NCI-H524 treated with DMSO at 0.1 percent for 48 hours (cell line): ENCODE results near the gene KRT84.
"Not testable (repeated sequence)": the region's sequence is repeated elsewhere in the genome, so short reads cannot be mapped to it uniquely, and the experiment has no call there.

ENCODE experiments used
- DNase-seq: peaks from one replicate; lab custom pipeline; 2025; lab: John Stamatoyannopoulos, UW

Gene KRT84

DNA sequence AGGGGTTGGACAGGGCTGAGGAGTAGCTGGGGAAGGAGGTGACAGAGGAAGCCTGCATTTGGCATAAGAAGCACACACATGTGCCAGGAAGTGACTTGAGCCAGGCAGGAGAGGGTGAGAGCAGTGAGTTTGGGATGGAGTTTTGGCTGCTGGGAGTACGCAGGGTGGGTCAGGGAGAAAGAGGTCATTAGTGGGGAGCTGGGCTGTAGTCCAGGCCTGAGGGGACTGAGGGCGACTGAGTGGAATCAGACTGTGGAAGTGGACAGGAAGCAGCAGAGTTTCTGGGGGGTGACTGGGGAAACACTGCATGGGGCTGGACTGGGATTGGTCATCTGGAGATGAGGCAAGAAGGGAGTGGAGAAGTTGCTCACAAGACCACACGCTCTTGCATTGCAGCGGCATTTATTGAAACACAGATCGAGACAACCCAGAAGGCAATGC, 25.8 kb downstream of the KRT84 start:
- DNase-seq, result no peak

DNA sequence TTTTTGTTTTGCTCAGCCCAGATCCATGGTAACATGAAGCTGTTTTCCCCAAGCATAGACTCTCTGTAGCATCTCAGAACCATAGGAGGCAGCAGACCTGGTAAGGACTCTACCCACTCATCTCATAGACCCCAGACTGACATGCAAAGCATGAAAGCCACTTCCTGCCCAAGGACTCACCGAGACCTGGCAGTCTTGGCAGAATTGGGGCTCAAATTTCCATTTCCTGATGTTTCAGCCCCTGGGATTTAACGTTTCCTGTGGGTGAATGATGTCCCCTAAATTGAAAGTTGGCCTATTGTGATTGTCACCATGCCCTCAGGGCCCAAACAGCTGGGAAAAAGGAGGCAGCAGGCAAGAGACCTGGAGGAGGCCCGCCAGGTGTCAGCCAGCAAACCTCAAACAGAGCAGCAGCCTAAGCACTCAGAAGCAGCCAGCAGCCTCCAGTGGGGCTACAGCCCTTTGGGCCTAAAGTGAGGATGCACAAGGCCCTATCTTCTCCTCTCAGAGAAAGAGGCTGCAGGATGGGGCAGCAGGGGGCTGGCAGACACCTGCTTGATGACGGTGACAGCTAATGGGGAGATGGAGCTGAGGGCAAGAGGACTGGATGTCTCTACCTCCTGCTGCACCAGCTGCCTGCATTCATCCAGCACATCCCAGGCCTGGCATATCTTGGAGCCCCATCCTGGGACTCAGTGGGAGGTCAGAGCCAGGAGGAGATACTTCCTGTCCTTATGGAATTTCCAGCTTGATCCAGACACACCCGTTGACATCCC, 26.7 kb downstream of the KRT84 start:
- no peak for DNase-seq

DNA sequence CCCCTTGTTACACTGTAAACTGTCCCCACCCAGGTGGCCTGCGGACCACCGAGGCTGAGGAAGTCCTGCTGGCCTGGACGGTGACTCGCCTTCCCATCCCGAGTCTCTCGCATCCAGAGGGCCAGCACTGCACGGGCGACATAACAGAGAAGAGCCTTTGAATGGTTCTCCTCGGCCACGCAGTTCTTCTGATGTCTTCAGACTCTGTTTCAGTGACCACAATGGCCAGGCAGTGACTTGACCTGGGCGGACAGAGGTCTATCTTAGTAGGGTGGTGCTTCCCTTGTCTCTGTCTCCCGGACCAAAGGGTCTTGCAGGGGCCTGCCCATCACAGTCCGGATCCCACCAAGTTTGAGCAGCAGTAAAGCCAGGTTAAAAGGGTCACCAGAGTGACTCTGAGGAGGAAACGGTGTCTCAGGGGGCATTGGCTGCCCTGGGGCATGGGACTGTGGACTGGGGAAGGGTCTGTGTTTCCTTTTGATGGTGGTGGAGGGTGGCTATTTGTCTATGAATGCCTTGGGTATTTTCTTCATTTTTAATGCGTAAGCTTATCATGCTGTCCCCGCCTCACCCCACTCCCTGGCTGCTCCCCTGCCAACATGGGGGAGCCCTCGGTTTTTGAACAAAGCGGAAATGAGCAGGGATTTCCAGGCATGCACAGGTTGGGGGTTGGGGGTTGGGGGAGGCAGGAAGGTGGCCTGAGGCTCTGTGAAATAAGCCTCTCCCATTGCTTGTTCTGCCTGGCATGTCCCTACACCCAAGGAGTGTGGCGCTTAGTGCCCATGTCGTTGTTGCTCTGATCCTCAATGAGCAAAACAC, 28.5 kb downstream of the KRT84 start:
- DNase-seq, result no peak

DNA sequence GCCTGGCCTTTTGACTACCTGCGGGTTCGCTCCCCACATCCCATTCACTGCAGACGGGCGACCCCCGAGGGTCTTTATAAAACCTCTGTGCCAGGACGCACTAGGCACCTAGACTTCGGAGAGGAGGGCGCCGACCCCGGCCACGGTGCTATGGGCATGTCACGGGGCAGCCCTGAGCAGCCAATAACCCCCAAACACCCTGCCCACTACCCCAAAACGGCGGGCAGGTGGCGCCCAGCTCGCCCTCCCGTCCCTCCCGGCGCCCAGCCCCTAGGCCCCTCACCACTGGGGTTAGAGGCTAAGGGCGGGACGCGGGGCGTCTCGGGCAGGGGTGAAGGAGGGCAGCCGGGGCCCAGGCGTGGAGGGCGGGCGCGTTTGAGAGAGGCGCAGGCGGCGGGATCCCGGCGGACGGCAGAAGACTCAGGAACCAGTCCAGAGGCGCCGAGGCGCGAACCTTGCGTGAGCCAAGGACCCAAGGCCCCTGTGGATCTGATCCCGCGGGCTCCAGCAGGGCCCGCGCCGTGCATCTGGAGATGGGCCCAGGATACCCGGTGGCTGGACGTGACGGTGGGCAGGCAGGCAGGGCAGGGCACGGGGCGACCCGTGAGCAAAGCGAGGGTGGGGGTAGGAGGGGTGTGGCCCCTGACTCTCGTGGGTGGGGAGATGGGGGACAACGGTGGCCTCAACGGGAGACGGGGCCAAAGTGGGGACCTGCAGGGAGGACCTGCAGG, 29.3 kb downstream of the KRT84 start:
- DNase-seq, result no peak

DNA sequence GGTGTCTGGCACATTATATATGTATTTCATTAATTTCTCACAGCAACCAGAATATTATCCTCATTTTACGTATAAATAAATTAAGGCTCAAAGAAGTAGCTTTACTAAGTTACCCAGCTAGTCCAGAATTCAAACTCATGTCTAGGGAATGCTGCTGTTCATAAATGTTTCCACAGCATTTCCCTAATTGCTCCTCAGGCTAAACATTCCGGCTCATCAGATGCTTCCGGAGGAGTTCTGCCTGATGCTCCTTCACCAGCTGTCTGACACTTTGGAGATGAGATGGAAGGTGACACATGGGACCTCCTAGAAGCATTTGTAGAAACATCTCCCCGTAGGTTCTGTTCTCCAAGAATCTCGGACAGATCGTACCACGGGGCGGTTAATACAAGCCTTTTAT, 30.3 kb downstream of the KRT84 start:
- DNase-seq, result no peak

DNA sequence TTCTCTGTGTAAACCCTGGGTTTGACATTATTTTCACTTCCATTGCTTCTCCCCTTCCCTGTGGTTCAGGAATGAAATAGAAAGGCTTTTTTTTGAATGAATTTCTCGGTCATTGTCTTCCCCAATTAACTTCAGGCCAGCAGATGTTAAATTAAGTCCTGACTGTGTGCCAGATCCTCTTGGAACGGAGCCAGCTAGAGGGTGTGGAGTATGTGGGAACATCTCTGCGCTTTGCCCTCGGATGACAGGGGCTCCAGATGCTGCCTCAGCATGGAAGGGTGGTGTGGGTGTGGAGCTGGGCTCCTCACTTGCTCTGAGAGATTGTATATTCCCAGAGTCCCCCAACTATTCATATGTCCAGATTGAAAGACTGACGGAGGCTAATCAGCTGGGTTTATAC, 31.3 kb downstream of the KRT84 start:
- no peak for DNase-seq

DNA sequence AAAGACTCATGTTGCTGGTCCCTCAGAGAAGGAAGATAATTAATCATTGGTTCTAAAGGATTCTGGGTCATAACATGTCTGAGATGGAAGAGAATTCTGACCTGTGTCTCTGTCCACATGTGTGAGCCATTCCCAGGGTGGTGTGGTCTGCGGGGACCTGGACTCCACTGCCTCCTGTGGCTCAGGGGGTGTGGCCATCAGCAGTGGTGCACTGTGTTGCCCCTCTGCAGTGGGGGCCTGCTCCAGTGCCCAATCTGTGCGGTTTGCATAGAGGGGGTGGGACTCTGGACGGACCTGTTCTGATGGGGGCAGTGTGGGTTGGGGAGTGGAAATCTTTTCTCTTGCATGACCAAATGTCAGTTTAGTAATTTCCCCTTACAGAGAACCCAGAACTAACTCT, 31.7 kb downstream of the KRT84 start:
- DNase-seq, result no peak

DNA sequence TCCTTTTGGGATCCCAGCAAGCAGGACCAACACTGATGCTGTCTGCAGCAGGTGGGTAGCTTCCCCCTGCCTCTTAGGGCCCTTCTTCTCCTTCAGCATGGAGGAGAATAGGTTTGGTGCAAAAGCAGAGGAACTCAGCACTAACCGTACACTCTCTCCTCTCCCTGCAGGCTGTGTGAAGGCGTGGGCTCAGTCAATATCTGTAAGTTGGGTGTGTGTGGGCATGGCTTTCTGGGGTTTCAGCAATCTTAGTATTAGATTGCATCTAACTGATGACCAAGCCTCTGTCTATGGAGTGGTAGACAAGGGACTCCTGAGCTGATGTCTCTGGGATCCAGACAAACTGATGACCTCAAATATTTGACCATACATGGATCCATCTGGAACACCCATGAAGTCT, 32.5 kb downstream of the KRT84 start:
- no peak for DNase-seq

DNA sequence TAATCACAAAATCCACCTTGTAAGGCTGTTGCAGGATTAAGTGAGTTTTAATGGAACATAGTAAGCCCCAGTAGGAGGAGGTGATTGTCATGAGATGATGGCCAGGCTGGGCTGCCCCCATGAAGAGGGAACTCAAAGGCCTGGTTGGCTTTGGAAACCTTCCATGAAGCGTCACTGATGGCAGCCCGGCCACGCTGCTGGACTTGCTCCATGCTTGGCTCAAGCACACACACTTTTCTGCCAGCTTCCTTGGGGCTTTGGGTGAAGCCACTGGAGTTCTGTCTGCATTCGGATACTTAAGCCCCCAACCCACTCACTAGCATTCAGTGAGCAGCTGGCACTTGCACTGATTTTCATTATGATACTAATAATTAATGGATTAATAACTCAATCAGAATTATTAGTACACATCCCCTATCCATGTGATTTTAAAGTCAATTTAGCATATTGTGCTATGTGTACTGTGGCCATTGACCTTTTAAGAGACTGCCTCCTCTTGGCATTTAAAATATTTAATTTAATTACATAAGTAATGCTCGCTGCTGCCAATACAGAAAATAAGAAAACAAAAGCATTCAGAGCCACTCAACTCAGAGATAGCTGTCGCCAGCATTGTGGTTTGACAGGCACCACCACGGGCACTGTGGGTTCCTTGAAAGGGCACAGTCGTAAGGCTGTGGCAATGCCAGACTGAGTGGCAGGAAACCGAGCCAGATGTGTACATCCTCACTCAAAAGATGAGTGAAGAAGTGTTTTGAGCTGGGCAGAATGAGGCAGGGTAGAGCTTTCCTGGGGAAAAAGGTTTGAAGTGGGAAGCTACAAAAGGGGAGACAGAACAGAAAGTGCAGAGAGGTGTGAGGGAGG, 34.0 kb downstream of the KRT84 start:
- no peak for DNase-seq

DNA sequence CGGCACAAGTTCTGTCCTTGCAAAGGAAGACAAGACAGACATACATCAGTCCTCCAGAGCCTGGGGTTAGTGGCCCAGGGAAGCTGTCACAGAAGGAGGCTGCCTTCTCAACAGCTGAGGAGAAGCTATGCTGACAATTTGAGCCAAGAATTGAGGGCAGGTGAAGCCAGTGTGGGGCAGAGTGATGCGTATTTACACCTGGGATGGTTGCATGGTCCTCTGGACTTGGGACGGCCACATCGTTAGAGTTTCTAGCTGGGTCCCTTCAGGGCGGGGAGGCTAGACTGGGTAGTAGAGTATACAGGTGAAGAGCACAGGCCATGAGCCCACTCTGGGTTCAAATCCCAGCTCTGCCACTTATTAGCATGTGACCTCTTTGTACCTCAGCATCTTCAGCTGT, 34.7 kb downstream of the KRT84 start:
- no peak for DNase-seq

DNA sequence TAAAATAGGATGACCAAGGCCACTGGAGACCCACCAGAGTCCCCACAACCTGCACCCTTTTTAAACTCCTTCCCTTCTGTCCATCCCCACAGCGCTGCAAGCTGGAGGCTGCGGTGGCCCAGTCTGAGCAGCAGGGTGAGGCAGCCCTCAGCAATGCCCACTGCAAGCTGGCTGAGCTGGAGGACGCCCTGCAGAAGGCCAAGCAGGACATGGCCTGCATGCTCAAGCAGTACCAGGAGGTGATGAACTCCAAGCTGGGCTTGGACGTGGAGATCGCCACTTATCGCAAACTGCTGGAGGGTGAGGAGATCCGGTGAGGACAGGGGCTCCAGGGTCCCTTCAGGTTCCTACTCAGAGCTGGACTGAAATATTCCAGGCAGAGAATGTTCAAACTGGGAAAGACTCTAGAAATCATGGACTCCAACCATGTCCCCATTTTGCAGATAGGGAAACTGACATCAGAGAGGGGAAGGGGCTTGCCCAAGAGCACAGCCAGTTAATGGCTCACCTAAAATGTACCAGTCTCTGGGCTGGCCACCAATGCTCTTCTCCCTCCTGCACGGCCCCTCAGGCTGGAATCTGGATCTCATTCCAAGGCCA, 35.3 kb downstream of the KRT84 start:
- DNase-seq, result no peak

DNA sequence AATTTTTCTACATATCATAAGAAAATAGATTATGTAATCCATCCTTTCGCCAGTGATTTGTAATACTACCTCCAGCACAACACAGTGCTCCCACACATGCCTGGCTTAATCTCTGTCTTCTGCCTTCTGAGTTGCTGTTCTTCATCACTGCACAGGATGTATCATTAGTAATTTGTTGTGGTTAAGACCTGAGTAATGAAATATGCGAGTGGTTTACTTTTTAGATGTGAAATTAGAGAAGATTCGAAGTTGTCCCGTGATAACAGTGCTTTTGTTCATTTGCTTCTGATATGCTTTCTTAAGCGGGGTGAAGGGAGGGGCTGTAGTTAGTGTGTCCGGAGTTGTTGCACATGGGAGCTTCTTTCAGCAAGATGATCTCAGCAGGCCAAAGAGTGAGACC, 36.3 kb downstream of the KRT84 start:
- DNase-seq, result no peak

DNA sequence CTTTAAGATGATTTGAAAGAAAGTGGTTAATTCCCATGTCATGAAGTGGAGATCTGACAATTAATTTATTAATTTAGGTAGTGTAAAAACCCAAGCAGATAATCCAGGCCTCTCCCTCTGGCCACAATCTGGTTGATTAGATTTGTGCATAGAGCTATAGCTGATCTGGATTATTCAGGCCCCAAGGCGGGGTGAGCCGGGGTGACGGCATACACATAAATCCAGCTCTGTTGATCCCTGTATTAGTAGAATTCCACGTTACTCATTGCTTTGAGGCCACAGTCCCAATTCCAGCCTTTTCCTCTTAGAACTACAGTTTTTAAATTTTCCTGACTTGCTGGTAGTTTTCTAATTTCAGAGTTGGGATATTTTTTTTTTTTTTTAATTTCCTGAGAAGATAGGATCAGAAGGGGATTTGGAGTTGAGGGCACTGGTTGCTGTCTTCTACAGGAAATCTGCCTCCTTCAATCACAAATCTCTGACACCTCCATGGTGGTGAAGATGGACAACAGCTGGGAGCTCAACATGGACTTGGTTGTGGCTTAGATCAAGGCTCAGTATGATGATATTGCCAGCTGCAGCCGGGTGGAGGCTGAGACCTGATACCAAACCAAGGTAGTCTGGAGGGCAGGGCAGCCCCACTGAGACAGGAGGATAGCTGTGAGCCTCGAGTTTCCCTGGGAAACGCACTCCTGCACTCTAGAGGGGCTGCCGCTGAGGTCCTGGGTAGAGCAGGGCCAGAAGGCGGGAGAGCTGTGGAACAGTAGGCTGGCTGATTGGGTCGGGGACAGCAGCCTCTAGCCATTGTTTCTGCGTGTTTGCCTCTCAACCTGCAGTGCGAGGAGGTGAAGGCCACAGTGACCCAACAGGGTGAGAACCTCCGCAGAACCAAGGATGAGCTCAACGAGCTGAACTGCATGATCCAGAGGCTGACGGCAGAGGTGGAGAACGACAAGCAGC, 37.6 kb downstream of the KRT84 start:
- DNase-seq, result no peak

DNA sequence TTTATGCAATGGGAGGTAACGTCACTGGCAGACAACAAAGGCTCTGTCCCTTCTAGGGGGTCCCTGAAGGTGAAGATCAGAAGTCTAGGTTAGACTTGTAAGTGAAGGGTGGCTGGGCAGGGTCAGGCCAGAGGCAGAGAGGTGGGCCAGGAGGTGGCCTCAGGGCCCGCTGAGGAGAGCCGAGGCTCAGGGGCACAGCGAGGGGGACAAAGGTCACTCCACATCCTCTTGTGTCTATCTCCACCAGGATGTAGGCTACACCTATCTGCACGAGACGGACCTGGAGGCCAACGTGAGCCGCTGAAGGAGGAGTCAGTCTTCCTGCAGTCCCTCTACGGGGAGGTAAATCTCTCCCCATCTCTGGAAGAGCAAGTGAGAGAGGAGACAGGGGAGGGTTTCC, 38.4 kb downstream of the KRT84 start:
- DNase-seq, result no peak

DNA sequence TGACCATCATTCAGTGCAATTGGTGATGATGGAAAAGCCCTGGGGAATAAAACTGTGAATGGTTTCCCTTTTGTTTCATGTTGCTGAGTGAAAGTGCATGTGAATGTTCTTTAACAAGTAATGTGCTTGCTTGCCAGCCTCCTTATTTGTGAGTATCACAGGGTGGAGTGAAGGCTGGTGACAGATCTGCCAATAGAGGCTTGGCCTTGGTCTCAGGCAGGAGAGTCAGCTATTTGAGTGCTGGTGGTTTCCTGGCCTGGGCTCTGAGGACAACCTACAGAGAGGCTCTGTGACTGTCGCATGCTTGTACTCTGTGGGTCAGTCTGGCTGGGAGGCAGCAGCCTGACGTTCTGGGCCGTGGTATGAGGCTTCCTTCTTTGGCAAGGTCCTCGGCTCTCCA, 38.9 kb downstream of the KRT84 start:
- no peak for DNase-seq

DNA sequence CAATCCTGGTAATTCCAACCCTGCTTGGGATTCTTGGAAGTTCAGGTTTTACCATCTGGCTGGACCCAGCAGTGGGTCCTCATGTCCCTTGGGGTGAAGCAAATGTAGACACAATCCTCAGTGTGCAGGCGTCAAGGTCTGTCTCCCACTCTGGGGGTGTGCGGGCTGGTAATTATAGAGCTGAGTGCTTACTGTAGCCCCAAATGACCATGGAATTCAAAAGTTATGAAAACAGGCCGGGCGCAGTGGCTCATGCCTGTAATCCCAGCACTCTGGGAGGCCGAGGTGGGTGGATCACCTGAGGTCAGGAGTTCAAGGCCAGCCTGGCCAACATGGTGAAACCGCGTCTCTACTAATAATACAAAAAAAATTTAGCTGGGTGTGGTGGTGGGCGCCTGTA, 40.4 kb downstream of the KRT84 start:
- DNase-seq, result not testable (repeated sequence)

DNA sequence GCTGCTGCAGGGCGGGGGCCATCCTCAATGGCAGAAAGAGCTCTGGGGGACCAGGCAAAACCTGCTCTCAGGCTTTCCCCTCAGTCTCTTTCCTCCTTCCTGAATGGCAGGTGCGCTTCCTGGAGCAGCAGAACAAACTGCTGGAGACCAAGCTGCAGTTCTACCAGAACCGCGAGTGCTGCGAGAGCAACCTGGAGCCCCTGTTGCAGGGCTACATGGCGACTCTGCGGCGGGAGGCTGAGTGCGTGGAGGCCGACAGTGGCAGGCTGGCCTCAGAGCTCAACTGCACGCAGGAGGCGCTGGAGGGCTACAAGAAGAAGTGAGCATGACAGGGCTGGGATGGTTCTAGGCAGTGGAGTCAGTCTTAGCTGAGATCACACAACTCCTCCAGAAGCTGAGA, 41.3 kb downstream of the KRT84 start:
- no peak for DNase-seq

DNA sequence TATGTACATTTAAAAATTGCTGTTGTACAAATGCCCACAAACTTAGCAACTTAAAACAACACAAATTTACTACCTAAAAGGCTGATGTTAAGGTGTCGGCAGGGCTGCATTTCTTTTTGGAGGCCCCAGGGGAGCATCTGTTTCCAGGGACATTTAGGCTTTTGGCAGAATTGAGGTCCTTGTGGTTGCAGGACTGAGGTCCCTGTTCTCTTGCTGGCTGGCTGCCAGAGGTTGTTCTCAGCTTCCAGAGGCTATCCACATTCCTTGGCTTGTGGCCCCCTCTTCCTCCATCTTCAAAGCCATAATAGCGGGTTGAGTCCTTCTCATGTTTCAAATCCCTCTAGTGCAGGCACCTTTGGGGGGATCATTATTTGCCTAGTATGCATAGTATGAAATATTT, 41.9 kb downstream of the KRT84 start:
- DNase-seq, result no peak

DNA sequence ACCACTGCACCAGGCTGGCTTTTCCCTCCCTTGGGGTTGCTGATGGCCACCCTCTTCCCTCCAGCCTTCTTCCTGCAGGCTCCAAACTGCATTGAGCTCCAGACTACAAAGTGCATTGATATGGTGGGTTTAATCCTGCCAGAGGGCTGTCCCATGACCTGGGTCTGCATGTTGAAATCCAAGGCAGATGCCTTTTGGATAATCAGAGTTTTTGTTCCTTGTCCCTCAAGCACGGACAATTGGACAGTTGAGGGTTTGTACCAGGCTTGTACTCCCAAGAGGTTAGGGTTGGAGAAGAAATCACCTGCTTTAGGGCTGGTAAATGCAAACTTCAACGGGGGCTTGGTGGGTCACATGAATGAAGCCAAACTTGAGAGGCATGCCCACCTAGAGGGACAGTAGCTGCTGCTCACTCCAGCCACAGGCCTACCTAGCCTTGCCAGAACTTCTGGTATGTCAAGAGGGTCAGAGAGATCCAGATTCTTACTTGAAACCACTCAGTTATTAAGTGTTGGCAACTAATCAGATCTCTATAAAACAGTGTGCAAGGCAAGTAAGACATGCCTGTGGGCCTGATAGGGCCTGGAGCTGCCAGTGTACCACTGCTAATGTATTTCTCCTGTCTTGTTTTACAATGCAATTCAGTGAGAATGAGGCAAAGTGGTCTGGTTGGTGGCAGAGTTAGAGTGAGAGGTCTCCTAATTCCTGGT, 42.5 kb downstream of the KRT84 start:
- no peak for DNase-seq
